IMR-90 (cell line): ENCODE results near the gene ZNF37A. TPM values are rescaled to one million over a fixed set of nuclear protein-coding genes. Genes with fewer than 3 reads are reported as not detected.

ENCODE experiments used
- ATAC-seq: fragments of 200-7000 bp; cut with Tn5 transposase; 2 replicates; pipeline ENCODE4 v1.9.1; 2020; ENCODE audit warnings: low read depth, mild to moderate bottlenecking, moderate library complexity
- BruUV-seq: library from RNA; stranded (reverse); fragments of 400-500 nt; replicated peaks from 2 replicates; lab custom pipeline; 2021; lab: Mats Ljungman, UMichigan
- CTCF ChIA-PET: fragments of 300-600 bp; formaldehyde crosslinking; extraction: SDS; loops from one replicate; lab custom pipeline; 2021; ENCODE audit warnings: antibody characterized with exemption; lab: Yijun Ruan, JAX
- POLR2A ChIA-PET: fragments of 300-600 bp; sonication (Branson Sonifier 250); formaldehyde crosslinking; loops from one replicate; lab custom pipeline; 2022; ENCODE audit warnings: antibody characterized with exemption; ENCODE audit not compliant: unreplicated experiment; lab: Charles Lee
- DNase-seq: peaks from one replicate; pipeline ENCODE4 v3.0.0; 2013
- H2AFZ ChIP-seq: replicated peaks from 2 replicates; pipeline ENCODE3; 2013; ENCODE audit warnings: low read length, mild to moderate bottlenecking; ENCODE audit not compliant: poor library complexity
- H2AK5ac ChIP-seq: 2 replicates; pipeline ENCODE4 v1.6.1; 2013; ENCODE audit warnings: low read depth, low read length, inconsistent platforms
- H2AK9ac ChIP-seq: replicated peaks from 2 replicates; pipeline ENCODE3; 2013; ENCODE audit warnings: mild to moderate bottlenecking, low read depth, low read length, moderate library complexity; ENCODE audit not compliant: poor library complexity
- H2BK120ac ChIP-seq: 2 replicates; pipeline ENCODE4 v1.6.1; 2013; ENCODE audit warnings: low read depth, low read length, inconsistent platforms
- H2BK15ac ChIP-seq: 3 replicates; pipeline ENCODE4 v1.6.1; 2013; ENCODE audit warnings: low read depth, low read length, inconsistent platforms
- H2BK20ac ChIP-seq: 2 replicates; pipeline ENCODE4 v1.6.1; 2013; ENCODE audit warnings: low read depth, mild to moderate bottlenecking, inconsistent platforms, low read length, moderate library complexity
- H2BK5ac ChIP-seq: 2 replicates; pipeline ENCODE4 v1.6.1; 2013; ENCODE audit warnings: mild to moderate bottlenecking, low read depth, low read length, inconsistent platforms; ENCODE audit not compliant: poor library complexity, severe bottlenecking
- H3K14ac ChIP-seq: replicated peaks from 2 replicates; pipeline ENCODE4 v1.6.1; 2013; ENCODE audit warnings: low read depth, low read length, inconsistent platforms
- H3K18ac ChIP-seq: 2 replicates; pipeline ENCODE4 v1.6.1; 2013; ENCODE audit warnings: low read depth, low read length, control low read depth
- H3K23ac ChIP-seq: 2 replicates; pipeline ENCODE4 v1.6.1; 2013; ENCODE audit warnings: low read depth, low read length, inconsistent platforms
- H3K27ac ChIP-seq: 2 replicates; pipeline ENCODE4 v1.5.1; 2013; ENCODE audit warnings: mild to moderate bottlenecking, control low read depth, low read length; ENCODE audit not compliant: insufficient read depth
- H3K27me3 ChIP-seq: 2 replicates; pipeline ENCODE4 v1.6.1; 2013; ENCODE audit warnings: low read length; ENCODE audit not compliant: control insufficient read depth, insufficient read depth
- H3K36me3 ChIP-seq: 2 replicates; pipeline ENCODE4 v1.6.1; 2013; ENCODE audit warnings: low read length, mixed read lengths; ENCODE audit not compliant: control insufficient read depth, insufficient read depth
- H3K4ac ChIP-seq: 2 replicates; pipeline ENCODE4 v1.6.1; 2013; ENCODE audit warnings: low read depth, low read length, inconsistent platforms
- H3K4me1 ChIP-seq: 2 replicates; pipeline ENCODE4 v1.6.1; 2013; ENCODE audit warnings: low read length, mixed read lengths; ENCODE audit not compliant: control insufficient read depth, insufficient read depth
- H3K4me2 ChIP-seq: 2 replicates; pipeline ENCODE4 v1.6.1; 2013; ENCODE audit warnings: low read depth, mild to moderate bottlenecking, control low read depth, low read length, moderate library complexity
- H3K4me3 ChIP-seq: 2 replicates; pipeline ENCODE4 v1.5.1; 2013; ENCODE audit warnings: low read depth, mild to moderate bottlenecking, control low read depth, low read length, moderate library complexity; ENCODE audit not compliant: insufficient read depth
- H3K56ac ChIP-seq: 2 replicates; pipeline ENCODE4 v1.6.1; 2013; ENCODE audit warnings: low read length, inconsistent platforms; ENCODE audit not compliant: insufficient read depth; ENCODE audit errors: extremely low read depth
- H3K79me1 ChIP-seq, 2 experiments: 2 replicates each; pipeline ENCODE4 v1.6.1; 2013; ENCODE audit warnings: low read length in 2 of 2, inconsistent platforms in 1 of 2, low read depth in 1 of 2
- H3K9ac ChIP-seq: 2 replicates; pipeline ENCODE4 v1.6.1; 2013; ENCODE audit warnings: low read depth, low read length, control low read depth
- H3K9me1 ChIP-seq: 2 replicates; pipeline ENCODE4 v1.6.1; 2013; ENCODE audit warnings: low read length, inconsistent platforms; ENCODE audit not compliant: insufficient read depth
- H3K9me3 ChIP-seq: 2 replicates; pipeline ENCODE4 v1.6.1; 2013; ENCODE audit warnings: low read length; ENCODE audit not compliant: control insufficient read depth, insufficient read depth
- H4K20me1 ChIP-seq: 2 replicates; pipeline ENCODE4 v1.6.1; 2013; ENCODE audit warnings: low read length, inconsistent platforms; ENCODE audit not compliant: insufficient read depth
- H4K5ac ChIP-seq: 2 replicates; pipeline ENCODE4 v1.6.1; 2013; ENCODE audit warnings: mild to moderate bottlenecking, low read depth, low read length, control low read depth
- H4K8ac ChIP-seq, 2 experiments: 2 replicates each; pipeline ENCODE4 v1.6.1; 2013; ENCODE audit warnings: low read depth in 2 of 2, low read length in 2 of 2, control low read depth in 1 of 2, inconsistent platforms in 1 of 2
- H4K91ac ChIP-seq: 2 replicates; pipeline ENCODE4 v1.6.1; 2013; ENCODE audit warnings: low read depth, low read length, inconsistent platforms; ENCODE audit not compliant: insufficient read depth
- CEBPB ChIP-seq: IDR thresholded peaks from 2 replicates; pipeline ENCODE4 v1.6.1; 2012; ENCODE audit warnings: low read depth, low read length, improper control_type of control experiment
- CTCF ChIP-seq: conservative IDR thresholded peaks from 2 replicates; pipeline ENCODE4 v1.5.1; 2012; ENCODE audit warnings: mild to moderate bottlenecking, low read depth, low read length, improper control_type of control experiment
- ELK1 ChIP-seq: fragments of 150-350 bp; IDR thresholded peaks from 2 replicates; pipeline ENCODE4 v1.6.1; 2016; ENCODE audit warnings: low read depth, mild to moderate bottlenecking, low read length, moderate library complexity, borderline replicate concordance
- FOS ChIP-seq: fragments of 150-350 bp; IDR thresholded peaks from 2 replicates; pipeline ENCODE4 v1.6.1; 2016; ENCODE audit warnings: low read depth, low read length
- MAFK ChIP-seq: IDR thresholded peaks from 2 replicates; pipeline ENCODE4 v1.6.1; 2012; ENCODE audit warnings: low read depth, low read length, improper control_type of control experiment
- MXI1 ChIP-seq: IDR thresholded peaks from 2 replicates; pipeline ENCODE4 v1.6.1; 2012; ENCODE audit warnings: low read depth, mild to moderate bottlenecking, low read length, moderate library complexity, borderline replicate concordance
- NFE2L2 ChIP-seq: fragments of 150-350 bp; IDR thresholded peaks from 2 replicates; pipeline ENCODE4 v1.6.1; 2016; ENCODE audit warnings: low read depth, mild to moderate bottlenecking, low read length
- POLR2A ChIP-seq: IDR thresholded peaks from 2 replicates; pipeline ENCODE4 v1.6.1; 2012; ENCODE audit warnings: mild to moderate bottlenecking, low read depth, low read length
- RCOR1 ChIP-seq: IDR thresholded peaks from 2 replicates; pipeline ENCODE4 v1.6.1; 2012; ENCODE audit warnings: mild to moderate bottlenecking, low read length, improper control_type of control experiment; ENCODE audit not compliant: insufficient replicate concordance
- SMC3 ChIP-seq: fragments of 150-350 bp; IDR thresholded peaks from 2 replicates; pipeline ENCODE4 v1.6.1; 2016; ENCODE audit warnings: low read depth, mild to moderate bottlenecking, antibody characterized with exemption, low read length, moderate library complexity
- USF2 ChIP-seq: fragments of 150-350 bp; IDR thresholded peaks from 2 replicates; pipeline ENCODE4 v1.6.1; 2017; ENCODE audit warnings: mild to moderate bottlenecking, antibody characterized with exemption, low read length, low read depth
- WGBS, 2 experiments: methylation state at CpG; one replicate each; pipeline versions ENCODE4 v1.1.5 to v1.1.7; 2013; ENCODE audit warnings: missing lambda C conversion rate in 2 of 2; ENCODE audit not compliant: insufficient read length in 1 of 2; ENCODE audit errors: extremely low coverage in 2 of 2; 5-methylcytosine and 5-hydroxymethylcytosine counted together
- dilution Hi-C: fragments of 300-500 bp; cut with HindIII; formaldehyde crosslinking; loops from one replicate; pipeline ENCODE4 v1.14.3; 2018; ENCODE audit warnings: low sequenced_read_pairs; ENCODE audit not compliant: unreplicated experiment
- in situ Hi-C: fragments of 300-500 bp; cut with MboI; formaldehyde crosslinking; loops from 3 replicates; pipeline ENCODE4 v1.14.3; 2019; ENCODE audit warnings: low sequenced_read_pairs, inconsistent platforms, mixed read lengths
- intact Hi-C: fragments of 100-400 bp; cut with micrococcal nuclease; formaldehyde crosslinking; loops from 2 replicates; pipeline ENCODE4 v1.10.0; 2022
- polyA plus RNA-seq, 3 experiments: library from polyadenylated mRNA; depleted of rRNA; stranded (reverse); fragments of >200 nt; gene quantifications; 2 replicates each; pipeline ENCODE4 v1.2.3, GENCODE V29; 2012; ENCODE audit warnings: low replicate concordance in 1 of 3
- total RNA-seq: library from RNA; depleted of rRNA; stranded (reverse); fragments of >200 nt; gene quantifications from 2 replicates; pipeline ENCODE4 v1.2.3, GENCODE V29; 2012

ZNF37A gene
- total and polyA plus RNA-seq, 2 of the 4 experiments (the other 2 are of a cell fraction) = 5.5 to 8.6 TPM

- Histone ChIP-seq H3K18ac (no peak overlapping the region), H4K20me1 (no peaks in the 10 kb centered on the region), H2BK5ac (no peak overlapping the region), H3K14ac (no peak overlapping the region), H2BK20ac (no peak overlapping the region), H3K79me1 (no peaks in the 10 kb centered on the region), H3K27ac (no peak overlapping the region), H2BK15ac (no peak overlapping the region), H3K9me3 (no peaks in the 10 kb centered on the region), H3K56ac (no peak overlapping the region), H2AK9ac (no peak overlapping the region), H3K36me3 (no peaks in the 10 kb centered on the region), H2BK120ac (no peak overlapping the region), H3K23ac (no peak overlapping the region), H3K4me2 (no peak overlapping the region), H2AFZ (no peak overlapping the region), H4K91ac (no peak overlapping the region), H3K27me3 (no peaks in the 10 kb centered on the region), H3K4ac (no peak overlapping the region), H2AK5ac (no peak overlapping the region), H3K4me3 (no peak overlapping the region), H4K8ac (no peak overlapping the region), H3K9me1 (no peaks in the 10 kb centered on the region), H3K4me1 (peaks cover 1% of the 10 kb centered on the region; the same call in 1 of the 2 replicates), H3K9ac (no peak overlapping the region), H4K5ac (no peak overlapping the region)
- ATAC-seq (no peak), DNase-seq (no peak)
- no TSS peak for BruUV-seq
- in situ Hi-C loops = no loop called here
- whole genome bisulfite sequencing, 2 experiments = 100% methylated on average over 2 of the region's 8 CpGs; no CpG with 5 or more reads in 1 of the 2 experiments
- ChIA-PET POLR2A (no interaction called here), CTCF (no interaction called here)
- dilution Hi-C loops = no loop called here
- intact Hi-C loops = no loop called here
- TF ChIP-seq FOS (no peak), RCOR1 (no peak), POLR2A (no peak), USF2 (no peak), CTCF (no peak), MXI1 (no peak), SMC3 (no peak), ELK1 (no peak), CEBPB (no peak), MAFK (no peak), NFE2L2 (no peak)
Observed at GRCh38 chr10:38070501-38070900, 23.6 kb upstream of the ZNF37A start.
